Measurements from ENCODE around the gene VPS33B.

VPS33B gene

GRCh38 chr15:90959028-90959595 lies 63.3 kb downstream of the VPS33B start:
- Histone ChIP-seq H3K4me3 (ENCODE audit: low read depth, low read length) (no peak overlapping the region), H3K27me3 (ENCODE audit: insufficient read depth, low read length) (no peaks in the 10 kb centered on the region), H3K79me2 (ENCODE audit: control insufficient read depth, insufficient read depth, low read length, unreplicated experiment) (peaks cover 13% of the 10 kb centered on the region), H3K36me3 (ENCODE audit: insufficient read depth, low read length) (peaks cover 18% of the 10 kb centered on the region; the same call in 1 of the 2 replicates), H3K27ac (ENCODE audit: low read depth, low read length) (no peak overlapping the region), H2AFZ (ENCODE audit: low read length, unreplicated experiment) (no peak overlapping the region), H3K4me1 (ENCODE audit: control insufficient read depth, insufficient read depth, low read length, unreplicated experiment) (peaks cover 16% of the 10 kb centered on the region)

- Histone ChIP-seq H2AFZ (ENCODE audit: low read length, unreplicated experiment) (no peak overlapping the region), H3K36me3 (ENCODE audit: insufficient read depth, low read length) (peaks cover 11% of the 10 kb centered on the region; the same call in 1 of the 2 replicates), H3K27ac (ENCODE audit: low read depth, low read length) (no peak overlapping the region), H3K27me3 (ENCODE audit: insufficient read depth, low read length) (no peaks in the 10 kb centered on the region), H3K79me2 (ENCODE audit: control insufficient read depth, insufficient read depth, low read length, unreplicated experiment) (peaks cover 13% of the 10 kb centered on the region), H3K4me1 (ENCODE audit: control insufficient read depth, insufficient read depth, low read length, unreplicated experiment) (peaks cover 16% of the 10 kb centered on the region), H3K4me3 (ENCODE audit: low read depth, low read length) (peak overlapping the region; percentile 87)
Measured at GRCh38 chr15:90957791-90958190, 64.6 kb downstream of the VPS33B start.

GRCh38 chr15:90957031-90957790 lies 65.2 kb downstream of the VPS33B start:
- Histone ChIP-seq H3K27me3 (ENCODE audit: insufficient read depth, low read length) (no peaks in the 10 kb centered on the region), H2AFZ (ENCODE audit: low read length, unreplicated experiment) (peak overlapping the region; percentile 37), H3K27ac (ENCODE audit: low read depth, low read length) (no peak overlapping the region), H3K4me1 (ENCODE audit: control insufficient read depth, insufficient read depth, low read length, unreplicated experiment) (peaks cover 16% of the 10 kb centered on the region), H3K36me3 (ENCODE audit: insufficient read depth, low read length) (peaks cover 7% of the 10 kb centered on the region; the same call in 1 of the 2 replicates), H3K4me3 (ENCODE audit: low read depth, low read length) (peak overlapping the region; percentile 87), H3K79me2 (ENCODE audit: control insufficient read depth, insufficient read depth, low read length, unreplicated experiment) (peaks cover 13% of the 10 kb centered on the region)

- Histone ChIP-seq H3K79me2 (ENCODE audit: control insufficient read depth, insufficient read depth, low read length, unreplicated experiment) (peaks cover 13% of the 10 kb centered on the region), H3K27ac (ENCODE audit: low read depth, low read length) (peak overlapping the region; percentile 91; the same call in 1 of the 2 replicates), H3K36me3 (ENCODE audit: insufficient read depth, low read length) (peaks cover 13% of the 10 kb centered on the region; the same call in 1 of the 2 replicates), H3K4me1 (ENCODE audit: control insufficient read depth, insufficient read depth, low read length, unreplicated experiment) (peaks cover 16% of the 10 kb centered on the region), H2AFZ (ENCODE audit: low read length, unreplicated experiment) (peak overlapping the region; percentile 37), H3K27me3 (ENCODE audit: insufficient read depth, low read length) (no peaks in the 10 kb centered on the region), H3K4me3 (ENCODE audit: low read depth, low read length) (peak overlapping the region; percentile 87)
Measured at GRCh38 chr15:90956274-90957030, 65.9 kb downstream of the VPS33B start.

GRCh38 chr15:90955624-90956273 lies 66.6 kb downstream of the VPS33B start:
- Histone ChIP-seq H3K36me3 (ENCODE audit: insufficient read depth, low read length) (peaks cover 18% of the 10 kb centered on the region; the same call in 1 of the 2 replicates), H3K27me3 (ENCODE audit: insufficient read depth, low read length) (no peaks in the 10 kb centered on the region), H3K4me1 (ENCODE audit: control insufficient read depth, insufficient read depth, low read length, unreplicated experiment) (peaks cover 16% of the 10 kb centered on the region), H2AFZ (ENCODE audit: low read length, unreplicated experiment) (peak overlapping the region; percentile 70), H3K4me3 (ENCODE audit: low read depth, low read length) (peak overlapping the region; percentile 87), H3K27ac (ENCODE audit: low read depth, low read length) (peak overlapping the region; percentile 91), H3K79me2 (ENCODE audit: control insufficient read depth, insufficient read depth, low read length, unreplicated experiment) (peaks cover 13% of the 10 kb centered on the region)

- H3K79me2 ChIP-seq (ENCODE audit: control insufficient read depth, insufficient read depth, low read length, unreplicated experiment), result peaks cover 13% of the 10 kb centered on the region
- peak within 1 kb of the TSS; percentile 70 for H2AFZ ChIP-seq (ENCODE audit: low read length, unreplicated experiment)
- H3K27ac ChIP-seq (ENCODE audit: low read depth, low read length), result peak within 1 kb of the TSS; percentile 91
- peaks cover 17% of the 10 kb centered on the region for H3K4me1 ChIP-seq (ENCODE audit: control insufficient read depth, insufficient read depth, low read length, unreplicated experiment)
- peak within 1 kb of the TSS; percentile 87 for H3K4me3 ChIP-seq (ENCODE audit: low read depth, low read length)
- no peaks in the 10 kb centered on the region for H3K27me3 ChIP-seq (ENCODE audit: insufficient read depth, low read length)
- peaks cover 14% of the 10 kb centered on the region; the same call in 1 of the 2 replicates for H3K36me3 ChIP-seq (ENCODE audit: insufficient read depth, low read length)
Measured at GRCh38 chr15:90954712-90955623, 67.4 kb downstream of the VPS33B start, which contains the start of gene RCCD1. Gene RCCD1, plus strand, starts transcription at chr15:90954884. Its CDS starts 1,851 bp downstream, at chr15:90956735.

- Histone ChIP-seq H3K4me1 (ENCODE audit: control insufficient read depth, insufficient read depth, low read length, unreplicated experiment) (peaks cover 24% of the 10 kb centered on the region), H3K36me3 (ENCODE audit: insufficient read depth, low read length) (peaks cover 17% of the 10 kb centered on the region; the same call in 1 of the 2 replicates), H3K27me3 (ENCODE audit: insufficient read depth, low read length) (no peaks in the 10 kb centered on the region), H3K79me2 (ENCODE audit: control insufficient read depth, insufficient read depth, low read length, unreplicated experiment) (peaks cover 13% of the 10 kb centered on the region), H3K4me3 (ENCODE audit: low read depth, low read length) (peak overlapping the region; percentile 87; the same call in 1 of the 2 replicates), H2AFZ (ENCODE audit: low read length, unreplicated experiment) (no peak overlapping the region), H3K27ac (ENCODE audit: low read depth, low read length) (peak overlapping the region; percentile 91; the same call in 1 of the 2 replicates)
Measured at GRCh38 chr15:90953947-90954711, 68.3 kb downstream of the VPS33B start.

- Histone ChIP-seq H3K27me3 (ENCODE audit: insufficient read depth, low read length) (no peaks in the 10 kb centered on the region), H3K79me2 (ENCODE audit: control insufficient read depth, insufficient read depth, low read length, unreplicated experiment) (peaks cover 12% of the 10 kb centered on the region), H3K4me1 (ENCODE audit: control insufficient read depth, insufficient read depth, low read length, unreplicated experiment) (peaks cover 23% of the 10 kb centered on the region), H3K36me3 (ENCODE audit: insufficient read depth, low read length) (peaks cover 18% of the 10 kb centered on the region; the same call in 1 of the 2 replicates), H2AFZ (ENCODE audit: low read length, unreplicated experiment) (no peak overlapping the region), H3K4me3 (ENCODE audit: low read depth, low read length) (no peak overlapping the region), H3K27ac (ENCODE audit: low read depth, low read length) (no peak overlapping the region)
Measured at GRCh38 chr15:90952901-90953677, 69.3 kb downstream of the VPS33B start.
